ENCODE results near the gene MRPL12. TPM values are rescaled to one million over a fixed set of nuclear protein-coding genes. Genes with fewer than 3 reads are reported as not detected.

MRPL12 gene
- total and polyA plus RNA-seq, 9 of the 15 experiments (the other 6 are each of a cell fraction or from before 2014, with no cell fraction given): 0.94 to 338 (median 100) TPM

DNA sequence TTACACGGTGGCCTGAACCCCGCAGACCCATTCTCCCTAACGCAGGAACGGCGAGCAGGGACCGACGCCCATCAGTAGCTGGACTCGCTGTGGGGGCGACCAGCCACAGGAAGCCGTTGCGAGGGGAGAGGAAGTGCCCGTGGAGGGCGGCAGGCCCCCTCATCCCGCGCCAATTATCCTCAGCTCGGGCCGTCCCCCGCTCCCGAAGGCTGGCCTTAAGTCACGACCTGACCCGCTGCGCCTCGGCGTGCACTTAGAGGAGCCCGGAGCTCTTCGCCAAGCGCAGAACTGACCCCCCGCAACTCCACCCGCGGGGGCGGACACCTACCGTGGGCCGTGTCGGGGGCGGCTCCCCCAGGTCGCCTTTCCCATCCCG, 20.0 kb upstream of the MRPL12 start (continued):
- TF ChIP-seq, protein P1, sequence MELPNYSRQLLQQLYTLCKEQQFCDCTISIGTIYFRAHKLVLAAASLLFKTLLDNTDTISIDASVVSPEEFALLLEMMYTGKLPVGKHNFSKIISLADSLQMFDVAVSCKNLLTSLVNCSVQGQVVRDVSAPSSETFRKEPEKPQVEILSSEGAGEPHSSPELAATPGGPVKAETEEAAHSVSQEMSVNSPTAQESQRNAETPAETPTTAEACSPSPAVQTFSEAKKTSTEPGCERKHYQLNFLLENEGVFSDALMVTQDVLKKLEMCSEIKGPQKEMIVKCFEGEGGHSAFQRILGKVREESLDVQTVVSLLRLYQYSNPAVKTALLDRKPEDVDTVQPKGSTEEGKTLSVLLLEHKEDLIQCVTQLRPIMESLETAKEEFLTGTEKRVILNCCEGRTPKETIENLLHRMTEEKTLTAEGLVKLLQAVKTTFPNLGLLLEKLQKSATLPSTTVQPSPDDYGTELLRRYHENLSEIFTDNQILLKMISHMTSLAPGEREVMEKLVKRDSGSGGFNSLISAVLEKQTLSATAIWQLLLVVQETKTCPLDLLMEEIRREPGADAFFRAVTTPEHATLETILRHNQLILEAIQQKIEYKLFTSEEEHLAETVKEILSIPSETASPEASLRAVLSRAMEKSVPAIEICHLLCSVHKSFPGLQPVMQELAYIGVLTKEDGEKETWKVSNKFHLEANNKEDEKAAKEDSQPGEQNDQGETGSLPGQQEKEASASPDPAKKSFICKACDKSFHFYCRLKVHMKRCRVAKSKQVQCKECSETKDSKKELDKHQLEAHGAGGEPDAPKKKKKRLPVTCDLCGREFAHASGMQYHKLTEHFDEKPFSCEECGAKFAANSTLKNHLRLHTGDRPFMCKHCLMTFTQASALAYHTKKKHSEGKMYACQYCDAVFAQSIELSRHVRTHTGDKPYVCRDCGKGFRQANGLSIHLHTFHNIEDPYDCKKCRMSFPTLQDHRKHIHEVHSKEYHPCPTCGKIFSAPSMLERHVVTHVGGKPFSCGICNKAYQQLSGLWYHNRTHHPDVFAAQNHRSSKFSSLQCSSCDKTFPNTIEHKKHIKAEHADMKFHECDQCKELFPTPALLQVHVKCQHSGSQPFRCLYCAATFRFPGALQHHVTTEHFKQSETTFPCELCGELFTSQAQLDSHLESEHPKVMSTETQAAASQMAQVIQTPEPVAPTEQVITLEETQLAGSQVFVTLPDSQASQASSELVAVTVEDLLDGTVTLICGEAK (IDR thresholded peaks at IDR 0.05): no peak
- TF ChIP-seq, protein P1 (CRISPR knock-in tag; IDR thresholded peaks at IDR 0.05): no peak
- no peak for TF ChIP-seq KDM4B (IDR thresholded peaks at IDR 0.05; ENCODE audit: borderline replicate concordance in 2 of 2, low read depth in 1 of 2)
- no peak for TF ChIP-seq CREB1 (IDR thresholded peaks at IDR 0.05)
- TF ChIP-seq CREB1 (CRISPR knock-in tag; IDR thresholded peaks at IDR 0.05): no peak
- no peak for TF ChIP-seq SIX5 (IDR thresholded peaks at IDR 0.05; ENCODE audit: borderline replicate concordance in 1 of 2, insufficient read depth in 1 of 2, low read depth in 1 of 2, low read length in 2 of 2)
- TF ChIP-seq, protein P2, sequence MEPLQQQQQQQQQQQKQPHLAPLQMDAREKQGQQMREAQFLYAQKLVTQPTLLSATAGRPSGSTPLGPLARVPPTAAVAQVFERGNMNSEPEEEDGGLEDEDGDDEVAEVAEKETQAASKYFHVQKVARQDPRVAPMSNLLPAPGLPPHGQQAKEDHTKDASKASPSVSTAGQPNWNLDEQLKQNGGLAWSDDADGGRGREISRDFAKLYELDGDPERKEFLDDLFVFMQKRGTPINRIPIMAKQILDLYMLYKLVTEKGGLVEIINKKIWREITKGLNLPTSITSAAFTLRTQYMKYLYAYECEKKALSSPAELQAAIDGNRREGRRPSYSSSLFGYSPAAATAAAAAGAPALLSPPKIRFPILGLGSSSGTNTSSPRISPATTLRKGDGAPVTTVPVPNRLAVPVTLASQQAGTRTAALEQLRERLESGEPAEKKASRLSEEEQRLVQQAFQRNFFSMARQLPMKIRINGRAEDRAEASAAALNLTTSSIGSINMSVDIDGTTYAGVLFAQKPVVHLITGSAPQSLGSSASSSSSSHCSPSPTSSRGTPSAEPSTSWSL (CRISPR knock-in tag; IDR thresholded peaks at IDR 0.05; ENCODE audit: borderline replicate concordance): no peak
- TF ChIP-seq, protein P3, sequence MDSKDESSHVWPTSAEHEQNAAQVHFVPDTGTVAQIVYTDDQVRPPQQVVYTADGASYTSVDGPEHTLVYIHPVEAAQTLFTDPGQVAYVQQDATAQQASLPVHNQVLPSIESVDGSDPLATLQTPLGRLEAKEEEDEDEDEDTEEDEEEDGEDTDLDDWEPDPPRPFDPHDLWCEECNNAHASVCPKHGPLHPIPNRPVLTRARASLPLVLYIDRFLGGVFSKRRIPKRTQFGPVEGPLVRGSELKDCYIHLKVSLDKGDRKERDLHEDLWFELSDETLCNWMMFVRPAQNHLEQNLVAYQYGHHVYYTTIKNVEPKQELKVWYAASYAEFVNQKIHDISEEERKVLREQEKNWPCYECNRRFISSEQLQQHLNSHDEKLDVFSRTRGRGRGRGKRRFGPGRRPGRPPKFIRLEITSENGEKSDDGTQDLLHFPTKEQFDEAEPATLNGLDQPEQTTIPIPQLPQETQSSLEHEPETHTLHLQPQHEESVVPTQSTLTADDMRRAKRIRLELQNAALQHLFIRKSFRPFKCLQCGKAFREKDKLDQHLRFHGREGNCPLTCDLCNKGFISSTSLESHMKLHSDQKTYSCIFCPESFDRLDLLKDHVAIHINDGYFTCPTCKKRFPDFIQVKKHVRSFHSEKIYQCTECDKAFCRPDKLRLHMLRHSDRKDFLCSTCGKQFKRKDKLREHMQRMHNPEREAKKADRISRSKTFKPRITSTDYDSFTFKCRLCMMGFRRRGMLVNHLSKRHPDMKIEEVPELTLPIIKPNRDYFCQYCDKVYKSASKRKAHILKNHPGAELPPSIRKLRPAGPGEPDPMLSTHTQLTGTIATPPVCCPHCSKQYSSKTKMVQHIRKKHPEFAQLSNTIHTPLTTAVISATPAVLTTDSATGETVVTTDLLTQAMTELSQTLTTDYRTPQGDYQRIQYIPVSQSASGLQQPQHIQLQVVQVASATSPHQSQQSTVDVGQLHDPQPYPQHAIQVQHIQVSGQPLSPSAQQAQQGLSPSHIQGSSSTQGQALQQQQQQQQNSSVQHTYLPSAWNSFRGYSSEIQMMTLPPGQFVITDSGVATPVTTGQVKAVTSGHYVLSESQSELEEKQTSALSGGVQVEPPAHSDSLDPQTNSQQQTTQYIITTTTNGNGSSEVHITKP (IDR thresholded peaks at IDR 0.05; ENCODE audit: partially characterized antibody): no peak
- no peak for TF ChIP-seq LEF1 (IDR thresholded peaks at IDR 0.05)
- 0 out of 2 replicates have a peak, but pooled peaks have one; percentile 22 for TF ChIP-seq NCOA1 (IDR thresholded peaks at IDR 0.05; ENCODE audit: low read depth)
- TF ChIP-seq, protein P4, sequence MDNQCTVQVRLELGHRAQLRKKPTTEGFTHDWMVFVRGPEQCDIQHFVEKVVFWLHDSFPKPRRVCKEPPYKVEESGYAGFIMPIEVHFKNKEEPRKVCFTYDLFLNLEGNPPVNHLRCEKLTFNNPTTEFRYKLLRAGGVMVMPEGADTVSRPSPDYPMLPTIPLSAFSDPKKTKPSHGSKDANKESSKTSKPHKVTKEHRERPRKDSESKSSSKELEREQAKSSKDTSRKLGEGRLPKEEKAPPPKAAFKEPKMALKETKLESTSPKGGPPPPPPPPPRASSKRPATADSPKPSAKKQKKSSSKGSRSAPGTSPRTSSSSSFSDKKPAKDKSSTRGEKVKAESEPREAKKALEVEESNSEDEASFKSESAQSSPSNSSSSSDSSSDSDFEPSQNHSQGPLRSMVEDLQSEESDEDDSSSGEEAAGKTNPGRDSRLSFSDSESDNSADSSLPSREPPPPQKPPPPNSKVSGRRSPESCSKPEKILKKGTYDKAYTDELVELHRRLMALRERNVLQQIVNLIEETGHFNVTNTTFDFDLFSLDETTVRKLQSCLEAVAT (IDR thresholded peaks at IDR 0.05): no peak
- no peak for TF ChIP-seq ZBTB7A (IDR thresholded peaks at IDR 0.05; ENCODE audit: borderline replicate concordance, control insufficient read depth, low read depth, low read length)
- TF ChIP-seq ATF7 (IDR thresholded peaks at IDR 0.05): no peak
